ENCODE results near the gene GDF11.

The GDF11 gene

GRCh38 chr12:55797550-55797949 is 54.6 kb downstream of the GDF11 start:
- no peak for DNase-seq

All from effector CD4-positive, alpha-beta T cell (primary cell).